ENCODE results near the gene ERVMER34-1. TPM values are rescaled to one million over a fixed set of nuclear protein-coding genes. Genes with fewer than 3 reads are reported as not detected.

The ERVMER34-1 gene
- total RNA-seq, 2 donors from 2014 or later: 0.33 to 0.52 TPM

DNA sequence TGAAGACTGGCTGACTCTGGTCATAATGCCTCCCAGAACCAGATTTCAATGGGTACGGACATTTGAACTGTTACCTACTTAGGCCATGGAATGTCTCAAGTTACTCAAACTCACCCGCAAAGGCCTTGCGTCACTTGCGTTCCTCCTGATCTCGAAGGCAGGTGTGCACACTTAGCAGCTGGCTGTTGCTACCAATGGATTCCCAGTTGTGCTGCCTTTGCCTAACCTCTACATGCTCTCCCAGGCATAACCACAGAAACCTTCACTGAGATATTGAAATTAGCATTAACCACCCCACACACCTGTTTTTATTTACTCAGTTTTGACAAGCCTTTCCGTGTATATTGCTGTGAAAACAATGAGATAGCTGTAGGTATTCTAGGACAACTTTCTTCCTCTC, 2.8 kb downstream of the ERVMER34-1 start:
- no peak for ATAC-seq
- WGBS, 2 donors: 89 to 90% methylated on average over 6 of the region's 6 CpGs
- H3K27ac ChIP-seq: no peak overlapping the region
- intact Hi-C loops (cut with DNase I): no loop called here
- no peaks in the 10 kb centered on the region for H3K36me3 ChIP-seq (replicated peaks in 1 of 2; ENCODE audit: insufficient read depth in 1 of 2, low read depth in 2 of 2)
- peaks cover 11% of the 10 kb centered on the region for H3K4me1 ChIP-seq
- H3K27me3 ChIP-seq: peaks cover 0 to 5% of the 10 kb centered on the region in 2 donors
- TF ChIP-seq POLR2A (IDR thresholded peaks at IDR 0.05): no peak
- TF ChIP-seq, protein P1, sequence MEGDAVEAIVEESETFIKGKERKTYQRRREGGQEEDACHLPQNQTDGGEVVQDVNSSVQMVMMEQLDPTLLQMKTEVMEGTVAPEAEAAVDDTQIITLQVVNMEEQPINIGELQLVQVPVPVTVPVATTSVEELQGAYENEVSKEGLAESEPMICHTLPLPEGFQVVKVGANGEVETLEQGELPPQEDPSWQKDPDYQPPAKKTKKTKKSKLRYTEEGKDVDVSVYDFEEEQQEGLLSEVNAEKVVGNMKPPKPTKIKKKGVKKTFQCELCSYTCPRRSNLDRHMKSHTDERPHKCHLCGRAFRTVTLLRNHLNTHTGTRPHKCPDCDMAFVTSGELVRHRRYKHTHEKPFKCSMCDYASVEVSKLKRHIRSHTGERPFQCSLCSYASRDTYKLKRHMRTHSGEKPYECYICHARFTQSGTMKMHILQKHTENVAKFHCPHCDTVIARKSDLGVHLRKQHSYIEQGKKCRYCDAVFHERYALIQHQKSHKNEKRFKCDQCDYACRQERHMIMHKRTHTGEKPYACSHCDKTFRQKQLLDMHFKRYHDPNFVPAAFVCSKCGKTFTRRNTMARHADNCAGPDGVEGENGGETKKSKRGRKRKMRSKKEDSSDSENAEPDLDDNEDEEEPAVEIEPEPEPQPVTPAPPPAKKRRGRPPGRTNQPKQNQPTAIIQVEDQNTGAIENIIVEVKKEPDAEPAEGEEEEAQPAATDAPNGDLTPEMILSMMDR (IDR thresholded peaks at IDR 0.05): no peak
- H3K4me3 ChIP-seq: no peak overlapping the region
- no peak for DNase-seq
- no peaks in the 10 kb centered on the region for H3K9me3 ChIP-seq

DNA sequence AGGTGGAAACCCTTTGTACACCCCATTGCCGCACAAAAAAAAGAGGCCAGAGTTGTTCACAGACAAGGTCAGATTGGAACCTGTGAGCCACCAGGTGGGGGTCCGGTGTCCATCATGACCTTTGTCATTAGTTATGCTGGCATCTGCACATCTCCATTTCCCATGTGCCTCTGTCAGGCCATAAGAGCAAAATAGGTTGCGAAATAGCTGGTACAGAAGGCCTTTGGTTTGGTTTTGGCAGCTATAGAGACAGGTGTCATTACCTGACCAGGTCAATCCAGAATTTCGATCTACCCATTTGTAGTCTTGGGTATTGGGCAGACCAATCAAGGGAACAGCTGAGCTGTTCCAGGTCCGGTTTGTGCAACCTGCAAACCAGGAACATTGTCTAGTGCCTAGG, 6.6 kb downstream of the ERVMER34-1 start:
- H3K4me1 ChIP-seq: no peaks in the 10 kb centered on the region
- intact Hi-C loops (cut with DNase I): no loop called here
- H3K9me3 ChIP-seq: no peaks in the 10 kb centered on the region
- H3K4me3 ChIP-seq: no peak overlapping the region
- ATAC-seq (no peak), DNase-seq (no peak)
- no peaks in the 10 kb centered on the region for H3K27me3 ChIP-seq
- no peak for TF ChIP-seq POLR2A (IDR thresholded peaks at IDR 0.05)
- TF ChIP-seq, protein P1 (IDR thresholded peaks at IDR 0.05): no peak
- WGBS, 2 donors: 90 to 94% methylated on average over 5 of the region's 5 CpGs
- H3K27ac ChIP-seq: no peak overlapping the region
- H3K36me3 ChIP-seq (replicated peaks in 1 of 2; ENCODE audit: insufficient read depth in 1 of 2, low read depth in 2 of 2): no peaks in the 10 kb centered on the region

DNA sequence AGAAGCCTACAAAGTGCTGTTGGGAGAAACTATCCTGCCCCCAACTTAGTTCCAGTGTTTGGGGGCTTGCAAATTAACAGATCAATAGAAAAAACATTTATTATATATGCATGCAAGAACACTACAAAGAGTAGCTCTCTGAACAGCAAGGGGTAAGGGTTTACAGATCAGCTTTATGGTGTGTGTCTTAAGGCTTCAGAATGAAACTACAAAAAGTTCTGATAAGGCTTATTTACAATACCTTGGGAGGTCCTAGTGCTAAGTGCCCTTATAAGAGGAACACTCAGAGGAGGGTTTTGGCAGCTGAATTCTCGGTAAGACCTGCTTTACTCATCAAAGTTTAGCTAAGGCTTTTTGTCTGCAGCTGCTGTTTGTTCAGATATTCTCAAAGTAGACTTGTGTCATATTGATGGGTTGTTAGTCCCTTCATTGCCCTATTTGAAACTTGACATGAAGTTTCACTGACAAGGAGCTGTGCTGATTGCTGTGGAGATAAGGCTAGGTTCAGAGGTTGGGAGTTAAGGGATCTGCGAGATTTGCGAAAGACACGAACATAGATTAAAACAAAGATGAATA, 7.7 kb downstream of the ERVMER34-1 start:
- no peak for TF ChIP-seq POLR2A (IDR thresholded peaks at IDR 0.05)
- TF ChIP-seq, protein P1 (IDR thresholded peaks at IDR 0.05): no peak
- Histone ChIP-seq H3K27me3 (no peaks in the 10 kb centered on the region), H3K9me3 (no peaks in the 10 kb centered on the region), H3K4me3 (no peak overlapping the region), H3K4me1 (no peaks in the 10 kb centered on the region), H3K36me3 (replicated peaks in 1 of 2; ENCODE audit: insufficient read depth in 1 of 2, low read depth in 2 of 2) (no peaks in the 10 kb centered on the region), H3K27ac (no peak overlapping the region)
- WGBS, 2 donors: 78 to 87% methylated on average over 4 of the region's 4 CpGs
- DNase-seq: no peak
- intact Hi-C loops (cut with DNase I): no loop called here
- ATAC-seq: no peak

DNA sequence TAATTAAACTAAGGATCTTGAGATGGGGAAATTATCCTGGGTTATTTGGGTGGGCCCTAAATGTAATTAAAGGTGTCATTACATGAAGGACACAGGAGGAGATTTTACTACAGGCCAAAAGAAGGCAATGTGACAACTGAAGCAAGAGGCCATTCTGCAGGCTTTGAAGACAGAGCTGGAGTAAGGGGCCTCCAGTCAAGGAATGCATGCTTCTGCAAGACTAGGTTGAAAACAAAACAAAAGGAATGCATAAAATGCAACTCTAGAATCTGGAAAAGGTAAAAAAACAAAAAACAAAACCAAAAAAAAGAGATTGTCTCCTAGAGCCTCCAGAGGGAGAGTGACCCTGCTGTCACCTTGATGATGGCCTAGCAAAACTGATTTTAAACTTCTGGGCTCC, 21.6 kb downstream of the ERVMER34-1 start:
- DNase-seq (no peak), ATAC-seq (no peak)
- intact Hi-C loops (cut with DNase I): no loop called here
- Histone ChIP-seq H3K27ac (no peak overlapping the region), H3K36me3 (replicated peaks in 1 of 2; ENCODE audit: insufficient read depth in 1 of 2, low read depth in 2 of 2) (no peaks in the 10 kb centered on the region), H3K9me3 (no peaks in the 10 kb centered on the region), H3K4me3 (no peak overlapping the region), H3K4me1 (no peaks in the 10 kb centered on the region), H3K27me3 (no peaks in the 10 kb centered on the region)
- TF ChIP-seq, protein P1 (IDR thresholded peaks at IDR 0.05): no peak
- TF ChIP-seq POLR2A (IDR thresholded peaks at IDR 0.05): no peak

DNA sequence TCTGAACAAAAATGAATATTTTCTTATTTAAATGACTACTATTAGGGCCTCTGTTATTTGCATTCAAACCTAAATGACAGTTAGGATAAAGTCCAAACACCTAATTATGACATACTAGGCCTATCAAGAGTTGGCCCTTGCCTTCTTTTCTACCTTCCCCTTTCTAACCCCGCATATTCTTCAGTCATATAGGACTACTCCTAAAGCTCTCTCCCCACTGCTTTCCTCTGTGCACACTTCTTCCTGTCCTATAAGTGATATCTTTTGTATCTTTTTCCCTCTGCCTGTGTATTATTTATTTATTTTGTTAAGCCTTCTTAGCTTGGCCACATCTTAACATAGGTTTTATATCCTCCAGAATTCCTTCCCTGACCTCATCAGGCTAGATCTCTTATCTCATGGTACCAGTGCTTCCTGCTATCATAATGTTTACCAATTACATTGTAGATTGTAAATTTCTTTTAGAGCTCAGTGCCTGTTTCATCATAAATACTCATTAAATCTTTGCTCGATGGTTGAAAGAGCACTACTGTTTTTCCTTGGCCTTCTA, 22.5 kb downstream of the ERVMER34-1 start:
- Histone ChIP-seq H3K4me3 (no peak overlapping the region), H3K4me1 (no peaks in the 10 kb centered on the region), H3K27me3 (no peaks in the 10 kb centered on the region), H3K36me3 (replicated peaks in 1 of 2; ENCODE audit: insufficient read depth in 1 of 2, low read depth in 2 of 2) (no peaks in the 10 kb centered on the region), H3K27ac (no peak overlapping the region), H3K9me3 (no peaks in the 10 kb centered on the region)
- WGBS, 2 donors: 64 to 88% methylated on average over 2 of the region's 2 CpGs
- intact Hi-C loops (cut with DNase I): no loop called here
- DNase-seq: no peak
- ATAC-seq: no peak
- TF ChIP-seq, protein P1 (IDR thresholded peaks at IDR 0.05): no peak
- TF ChIP-seq POLR2A (IDR thresholded peaks at IDR 0.05): no peak

All from body of pancreas (tissue), 4 donors.